ENCODE results near the gene MFRP. TPM values are rescaled to one million over a fixed set of nuclear protein-coding genes. Genes with fewer than 3 reads are reported as not detected.

MFRP gene
- total and polyA plus RNA-seq, 10 of the 15 experiments (the other 5 are each of a cell fraction or from before 2014, with no cell fraction given), result not detected

GRCh38 chr11:119365071-119365591, 18.6 kb upstream of the MFRP start:
- no peak overlapping the region for H2AFZ ChIP-seq (ENCODE audit: control insufficient read depth, low read depth, low read length)
- in situ Hi-C loops (cut with MboI) (no loop called here), intact Hi-C loops (cut with micrococcal nuclease; ENCODE audit: unreplicated experiment) (no loop called here)
- ChIA-PET SMC1A (ENCODE audit: uncharacterized antibody, unreplicated experiment) (interaction anchor here (0.8 kb wide), 1 partner anchor 110 kb away, joined by 3 read pairs; no protein-coding TSS in a partner anchor), POLR2A (interaction anchor here (1.0 kb wide), 1 partner anchor 9 kb away, joined by 3 read pairs; no protein-coding TSS in a partner anchor), CTCF (interaction anchor here (0.8 to 1.9 kb wide), 7 partner anchors 8 to 743 kb away, joined by 3 to 8 read pairs (median 4); partner anchors contain the start of gene USP2), RAD21 (ENCODE audit: unreplicated experiment) (interaction anchor here (0.8 kb wide), 1 partner anchor 9 kb away, joined by 4 read pairs; no protein-coding TSS in a partner anchor)
- H3K79me2 ChIP-seq (ENCODE audit: control insufficient read depth, insufficient read depth, low read length), result no peaks in the 10 kb centered on the region
- H4K20me1 ChIP-seq (ENCODE audit: control insufficient read depth, insufficient read depth), result no peaks in the 10 kb centered on the region
- H3K27ac ChIP-seq (ENCODE audit: control insufficient read depth, insufficient read depth), result no peak overlapping the region
- WGBS (ENCODE audit: insufficient coverage, insufficient replicate concordance, low lambda C conversion rate, missing lambda C conversion rate), result 14% methylated on average over 6 of the region's 6 CpGs
- no peaks in the 10 kb centered on the region for H3K36me3 ChIP-seq (ENCODE audit: control insufficient read depth in 2 of 2, insufficient read depth in 2 of 2, low read length in 1 of 2)
- no peak overlapping the region for H3K9ac ChIP-seq (ENCODE audit: control insufficient read depth, insufficient read depth, low read length)
- H3K9me3 ChIP-seq (replicated peaks; ENCODE audit: control insufficient read depth, insufficient read depth, low read length), result no peaks in the 10 kb centered on the region
- no peak overlapping the region for H3K4me2 ChIP-seq (ENCODE audit: control insufficient read depth, insufficient read depth)
- no peaks in the 10 kb centered on the region; the same call in 1 of the 2 replicates for H3K4me1 ChIP-seq (ENCODE audit: control insufficient read depth, insufficient read depth, low read length)
- H3K27me3 ChIP-seq (replicated peaks in 1 of 2; ENCODE audit: control insufficient read depth in 2 of 2, insufficient read depth in 2 of 2, low read length in 1 of 2), result peaks cover 4 to 9% of the 10 kb centered on the region in 2 experiments; a peak in 3 of 4 replicates
- no peak for DNase-seq (ENCODE audit: low read depth, low spot score)
- no peak for ATAC-seq
- no TSS peak for BruUV-seq (replicated peaks)
- no peak for FAIRE-seq
- H3K4me3 ChIP-seq, result no peak overlapping the region
- TF ChIP-seq MLLT1 (IDR thresholded peaks at IDR 0.05) (no peak), ZBTB11 (CRISPR knock-in tag; IDR thresholded peaks at IDR 0.05) (no peak), YY1 (IDR thresholded peaks at IDR 0.05; ENCODE audit: low read depth, low read length) (no peak), RELA (IDR thresholded peaks at IDR 0.05; ENCODE audit: borderline replicate concordance, partially characterized antibody) (no peak), CHD1 (IDR thresholded peaks at IDR 0.05; ENCODE audit: low read depth, low read length) (no peak), SIN3A (IDR thresholded peaks at IDR 0.05; ENCODE audit: low read depth, low read length) (no peak), WRNIP1 (IDR thresholded peaks at IDR 0.05; ENCODE audit: borderline replicate concordance, low read depth, low read length) (no peak), NFYB (IDR thresholded peaks at IDR 0.05; ENCODE audit: insufficient read depth, low read depth, low read length) (no peak), E2F8 (IDR thresholded peaks at IDR 0.05; ENCODE audit: low read depth, partially characterized antibody) (no peak), SMC3 (IDR thresholded peaks at IDR 0.05; ENCODE audit: borderline replicate concordance, low read length) (no peak), ETV6 (conservative IDR thresholded peaks at IDR 0.05 in 1 of 2, IDR thresholded peaks at IDR 0.05 in 1 of 2; ENCODE audit: borderline replicate concordance in 1 of 2, low read depth in 1 of 2) (no peak)
